KMS-11 (cell line): Measurements from ENCODE around the gene SEMA6D.

Experiments used
- H2AFZ ChIP-seq: fragments of 200-600 bp; sonication (generic); 2 replicates; pipeline ENCODE4 v1.6.1; 2016; ENCODE audit warnings: antibody characterized with exemption, mixed run types, low read depth
- H3K27ac ChIP-seq: fragments of 200-600 bp; sonication (generic); 2 replicates; pipeline ENCODE4 v1.6.1; 2016; ENCODE audit warnings: mild to moderate bottlenecking, mixed run types
- H3K27me3 ChIP-seq: fragments of 200-600 bp; sonication (generic); 2 replicates; pipeline ENCODE4 v1.6.1; 2017; ENCODE audit warnings: mild to moderate bottlenecking, low read depth, mixed run types, moderate library complexity; ENCODE audit not compliant: insufficient read depth
- H3K36me3 ChIP-seq: fragments of 200-600 bp; sonication (generic); 2 replicates; pipeline ENCODE4 v1.6.1; 2017; ENCODE audit warnings: mild to moderate bottlenecking, mixed run types; ENCODE audit not compliant: insufficient read depth
- H3K4me1 ChIP-seq: fragments of 200-600 bp; sonication (generic); 2 replicates; pipeline ENCODE4 v1.6.1; 2016; ENCODE audit warnings: mild to moderate bottlenecking, low read depth, mixed run types; ENCODE audit not compliant: poor library complexity, severe bottlenecking
- H3K4me2 ChIP-seq: fragments of 200-600 bp; sonication (generic); 2 replicates; pipeline ENCODE4 v1.7.0; 2016; ENCODE audit warnings: mild to moderate bottlenecking, mixed run types
- H3K4me3 ChIP-seq: fragments of 200-600 bp; sonication (generic); IDR thresholded peaks from 2 replicates; pipeline ENCODE4 v1.6.1; 2017; ENCODE audit warnings: low read depth, low read length, mixed read lengths; ENCODE audit not compliant: insufficient read depth
- H3K79me2 ChIP-seq: fragments of 200-600 bp; sonication (generic); 2 replicates; pipeline ENCODE4 v1.6.1; 2016; ENCODE audit warnings: low read depth, mixed run types; ENCODE audit not compliant: insufficient read depth
- H3K9ac ChIP-seq: fragments of 200-600 bp; sonication (generic); 2 replicates; pipeline ENCODE4 v1.6.1; 2016; ENCODE audit warnings: mild to moderate bottlenecking, mixed run types
- H4K20me1 ChIP-seq: fragments of 200-600 bp; sonication (generic); 2 replicates; pipeline ENCODE4 v1.6.1; 2016; ENCODE audit warnings: mild to moderate bottlenecking, mixed run types; ENCODE audit not compliant: insufficient read depth
- TF ChIP-seq, protein P1 (sequence below): fragments of 200-600 bp; sonication (generic); conservative IDR thresholded peaks from 2 replicates; pipeline ENCODE4 v1.6.1; 2017; ENCODE audit warnings: low read depth, mild to moderate bottlenecking, antibody characterized with exemption, low read length, moderate library complexity, mixed read lengths

SEMA6D gene

DNA sequence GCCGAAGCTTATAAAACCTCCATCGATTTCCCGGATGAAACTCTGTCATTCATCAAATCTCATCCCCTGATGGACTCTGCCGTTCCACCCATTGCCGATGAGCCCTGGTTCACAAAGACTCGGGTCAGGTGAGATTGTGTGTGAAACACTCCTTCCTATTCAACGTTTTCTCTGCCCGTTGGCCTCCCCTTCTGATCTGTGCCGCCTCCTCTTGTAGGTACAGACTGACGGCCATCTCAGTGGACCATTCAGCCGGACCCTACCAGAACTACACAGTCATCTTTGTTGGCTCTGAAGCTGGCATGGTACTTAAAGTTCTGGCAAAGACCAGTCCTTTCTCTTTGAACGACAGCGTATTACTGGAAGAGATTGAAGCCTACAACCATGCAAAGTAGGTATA is 47.4 kb downstream of the SEMA6D start:
- no peaks in the 10 kb centered on the region for H3K27me3 ChIP-seq
- H3K4me2 ChIP-seq: no peak overlapping the region
- no peaks in the 10 kb centered on the region for H3K36me3 ChIP-seq
- no peaks in the 10 kb centered on the region for H3K4me1 ChIP-seq
- TF ChIP-seq, protein P1, sequence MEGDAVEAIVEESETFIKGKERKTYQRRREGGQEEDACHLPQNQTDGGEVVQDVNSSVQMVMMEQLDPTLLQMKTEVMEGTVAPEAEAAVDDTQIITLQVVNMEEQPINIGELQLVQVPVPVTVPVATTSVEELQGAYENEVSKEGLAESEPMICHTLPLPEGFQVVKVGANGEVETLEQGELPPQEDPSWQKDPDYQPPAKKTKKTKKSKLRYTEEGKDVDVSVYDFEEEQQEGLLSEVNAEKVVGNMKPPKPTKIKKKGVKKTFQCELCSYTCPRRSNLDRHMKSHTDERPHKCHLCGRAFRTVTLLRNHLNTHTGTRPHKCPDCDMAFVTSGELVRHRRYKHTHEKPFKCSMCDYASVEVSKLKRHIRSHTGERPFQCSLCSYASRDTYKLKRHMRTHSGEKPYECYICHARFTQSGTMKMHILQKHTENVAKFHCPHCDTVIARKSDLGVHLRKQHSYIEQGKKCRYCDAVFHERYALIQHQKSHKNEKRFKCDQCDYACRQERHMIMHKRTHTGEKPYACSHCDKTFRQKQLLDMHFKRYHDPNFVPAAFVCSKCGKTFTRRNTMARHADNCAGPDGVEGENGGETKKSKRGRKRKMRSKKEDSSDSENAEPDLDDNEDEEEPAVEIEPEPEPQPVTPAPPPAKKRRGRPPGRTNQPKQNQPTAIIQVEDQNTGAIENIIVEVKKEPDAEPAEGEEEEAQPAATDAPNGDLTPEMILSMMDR: no peak
- H4K20me1 ChIP-seq: no peaks in the 10 kb centered on the region
- no peak overlapping the region for H3K4me3 ChIP-seq
- no peaks in the 10 kb centered on the region for H3K79me2 ChIP-seq
- H2AFZ ChIP-seq: no peak overlapping the region
- no peak overlapping the region for H3K27ac ChIP-seq
- H3K9ac ChIP-seq: no peak overlapping the region

DNA sequence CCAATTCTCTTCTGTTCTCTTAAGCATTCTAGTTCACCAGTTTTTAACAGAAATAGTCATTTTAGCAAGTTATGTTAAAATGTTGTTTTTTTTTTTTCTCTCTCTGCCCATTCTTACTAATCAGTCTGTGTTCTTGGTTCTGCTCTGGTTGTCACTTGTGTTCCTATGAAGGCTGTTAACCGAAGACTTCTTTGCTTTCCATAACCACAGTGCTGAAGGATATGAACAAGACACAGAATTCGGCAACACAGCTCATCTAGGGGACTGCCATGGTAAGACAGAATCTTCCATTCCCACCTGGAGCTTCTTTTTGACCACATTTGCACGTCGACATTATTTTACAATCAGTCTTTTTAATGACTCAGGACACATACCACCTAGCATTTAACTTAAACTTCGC is 49.1 kb downstream of the SEMA6D start:
- Histone ChIP-seq H4K20me1 (no peaks in the 10 kb centered on the region), H3K4me2 (no peak overlapping the region), H3K9ac (no peak overlapping the region), H3K36me3 (no peaks in the 10 kb centered on the region), H3K79me2 (no peaks in the 10 kb centered on the region), H3K27me3 (no peaks in the 10 kb centered on the region), H3K4me1 (no peaks in the 10 kb centered on the region), H2AFZ (no peak overlapping the region), H3K4me3 (no peak overlapping the region), H3K27ac (no peak overlapping the region)
- TF ChIP-seq, protein P1: no peak

DNA sequence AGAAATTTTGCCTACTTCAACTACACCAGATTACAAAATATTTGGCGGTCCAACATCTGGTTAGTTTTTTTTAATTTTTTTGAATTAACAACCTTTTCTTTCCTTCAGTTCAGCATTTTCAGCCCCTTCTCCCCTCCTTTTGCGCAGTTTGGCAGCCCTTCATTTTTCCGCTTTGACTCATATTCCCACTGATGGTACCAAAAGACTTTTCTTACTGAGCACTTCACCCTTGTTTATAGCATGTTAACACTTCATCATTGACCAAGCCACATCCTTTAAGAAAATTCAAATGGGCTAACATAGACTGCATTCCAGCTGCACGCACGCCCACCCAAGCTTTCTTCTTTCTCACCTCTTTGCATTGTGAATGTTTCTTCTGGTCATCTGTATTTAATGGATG is 49.7 kb downstream of the SEMA6D start:
- Histone ChIP-seq H3K4me3 (no peak overlapping the region), H3K79me2 (no peaks in the 10 kb centered on the region), H3K4me2 (no peak overlapping the region), H4K20me1 (no peaks in the 10 kb centered on the region), H3K36me3 (no peaks in the 10 kb centered on the region), H2AFZ (no peak overlapping the region), H3K4me1 (no peaks in the 10 kb centered on the region), H3K9ac (no peak overlapping the region), H3K27me3 (no peaks in the 10 kb centered on the region), H3K27ac (no peak overlapping the region)
- TF ChIP-seq, protein P1: no peak

DNA sequence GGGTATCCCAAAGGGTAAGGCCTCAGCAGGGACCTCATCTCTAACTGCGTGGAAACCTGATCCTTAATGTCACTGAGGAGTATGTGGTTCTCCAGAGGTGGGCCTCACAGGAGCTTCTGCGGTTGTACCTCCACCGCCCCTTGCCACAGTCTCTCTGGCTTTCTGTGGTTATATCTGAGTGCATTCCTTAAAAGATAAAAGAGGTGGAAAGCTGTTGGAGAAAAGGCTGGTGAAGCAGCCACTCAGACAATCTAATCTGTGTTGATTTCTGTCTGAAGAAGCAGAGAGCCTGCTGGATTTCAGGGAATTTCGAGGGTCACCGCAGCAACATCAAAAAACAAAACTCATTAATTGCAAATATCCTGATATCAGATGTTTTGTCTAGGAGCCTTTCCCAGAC is 51.4 kb downstream of the SEMA6D start:
- no peak overlapping the region for H3K27ac ChIP-seq
- H3K27me3 ChIP-seq: no peaks in the 10 kb centered on the region
- TF ChIP-seq, protein P1: no peak
- no peak overlapping the region for H2AFZ ChIP-seq
- H3K4me3 ChIP-seq: no peak overlapping the region
- H3K9ac ChIP-seq: no peak overlapping the region
- H3K4me1 ChIP-seq: no peaks in the 10 kb centered on the region
- H3K4me2 ChIP-seq: no peak overlapping the region
- no peaks in the 10 kb centered on the region for H3K79me2 ChIP-seq
- H4K20me1 ChIP-seq: no peaks in the 10 kb centered on the region
- no peaks in the 10 kb centered on the region for H3K36me3 ChIP-seq

DNA sequence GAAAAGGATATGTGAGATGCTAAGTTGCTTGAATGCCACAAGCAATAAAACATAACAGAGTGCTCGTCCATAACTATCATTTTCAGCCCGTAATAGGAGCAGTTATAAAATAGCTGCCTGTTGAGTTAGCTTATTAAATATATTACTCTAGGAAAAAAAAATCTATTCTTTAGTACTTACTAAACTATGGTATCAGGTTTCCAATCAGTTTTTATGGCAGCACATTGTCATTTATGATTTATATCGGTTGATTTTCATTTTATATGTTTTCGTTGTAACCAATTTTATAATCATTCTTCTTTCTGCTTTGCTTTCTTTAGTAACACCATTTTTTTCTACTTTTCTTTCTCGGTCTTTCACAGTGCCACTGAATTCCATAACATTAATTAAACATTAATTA is 51.9 kb downstream of the SEMA6D start:
- H3K4me1 ChIP-seq: no peaks in the 10 kb centered on the region
- no peak overlapping the region for H3K4me2 ChIP-seq
- no peak overlapping the region for H2AFZ ChIP-seq
- no peaks in the 10 kb centered on the region for H3K79me2 ChIP-seq
- H4K20me1 ChIP-seq: no peaks in the 10 kb centered on the region
- TF ChIP-seq, protein P1: no peak
- no peak overlapping the region for H3K4me3 ChIP-seq
- H3K27me3 ChIP-seq: no peaks in the 10 kb centered on the region
- H3K36me3 ChIP-seq: no peaks in the 10 kb centered on the region
- no peak overlapping the region for H3K27ac ChIP-seq
- H3K9ac ChIP-seq: no peak overlapping the region
